Ureter (tissue), 1 donor: ENCODE results near the gene HOXC4. TPM values are rescaled to one million over a fixed set of nuclear protein-coding genes. Genes with fewer than 3 reads are reported as not detected.

Source experiments
- DNase-seq: peaks from one replicate; pipeline ENCODE4 v3.0.0-alpha.2; 2020; ENCODE audit warnings: low spot score
- total RNA-seq: library from RNA; stranded (reverse); gene quantifications from one replicate; pipeline ENCODE4 v1.2.4, GENCODE V29; 2023
- donor health status: DM: yes; HTN: yes; CAD: no.

Gene HOXC4
- total RNA-seq, 1 donor from 2014 or later, result 3.5 TPM

- no peak for DNase-seq
Observed at GRCh38 chr12:54015018-54015931, 38.4 kb upstream of the HOXC4 start.

GRCh38 chr12:54016051-54016450 is 37.6 kb upstream of the HOXC4 start:
- no peak for DNase-seq

GRCh38 chr12:54016478-54016964 is 37.1 kb upstream of the HOXC4 start:
- no peak for DNase-seq

GRCh38 chr12:54017027-54017788 is 36.4 kb upstream of the HOXC4 start:
- no peak for DNase-seq

- peak; percentile 77 for DNase-seq
Observed at GRCh38 chr12:54017878-54018467, 35.7 kb upstream of the HOXC4 start.

- DNase-seq, result no peak
Observed at GRCh38 chr12:54018468-54018984, 35.1 kb upstream of the HOXC4 start.

GRCh38 chr12:54019091-54019811 is 34.4 kb upstream of the HOXC4 start:
- DNase-seq, result no peak

GRCh38 chr12:54019924-54020590 is 33.6 kb upstream of the HOXC4 start:
- DNase-seq, result no peak

GRCh38 chr12:54020591-54021405 is 32.8 kb upstream of the HOXC4 start:
- DNase-seq, result no peak

GRCh38 chr12:54021432-54022013 is 32.1 kb upstream of the HOXC4 start:
- no peak for DNase-seq

- no peak for DNase-seq
Observed at GRCh38 chr12:54022960-54023884, 30.4 kb upstream of the HOXC4 start.

GRCh38 chr12:54024127-54024526 is 29.5 kb upstream of the HOXC4 start:
- DNase-seq, result no peak

GRCh38 chr12:54024581-54025305 is 28.9 kb upstream of the HOXC4 start:
- DNase-seq, result no peak

GRCh38 chr12:54025499-54026405 is 27.9 kb upstream of the HOXC4 start:
- DNase-seq, result no peak

- DNase-seq, result no peak
Observed at GRCh38 chr12:54026640-54027441, 26.8 kb upstream of the HOXC4 start.

GRCh38 chr12:54027442-54027786 is 26.2 kb upstream of the HOXC4 start:
- DNase-seq, result no peak
